GM18508 (cell line): ENCODE measurements around the gene HGF.
"Not testable (repeated sequence)": the region's sequence is repeated elsewhere in the genome, so short reads cannot be mapped to it uniquely, and the experiment has no call there.

ENCODE experiments used
- ATAC-seq: cut with Tn5 transposase; IDR thresholded peaks from one replicate; pipeline ENCODE4 v1.9.1; 2021; ENCODE audit warnings: moderate number of reproducible peaks; ENCODE audit not compliant: insufficient read depth, unreplicated experiment

HGF gene

GRCh38 chr7:81769891-81770727 lies at the start of gene HGF:
HGF (minus strand) TSS chr7:81770047; CDS start chr7:81769971, 76 bp downstream.
- no peak for ATAC-seq

GRCh38 chr7:81816312-81816711 lies 46.5 kb upstream of the HGF start:
- ATAC-seq: no peak

- ATAC-seq: peak; percentile 72
Observed at GRCh38 chr7:81812866-81813476, 43.1 kb upstream of the HGF start.

GRCh38 chr7:81811956-81812865 lies 42.4 kb upstream of the HGF start:
- peak; percentile 20 for ATAC-seq

- no peak for ATAC-seq
Observed at GRCh38 chr7:81810476-81811155, 40.8 kb upstream of the HGF start.

- ATAC-seq: not testable (repeated sequence)
Observed at GRCh38 chr7:81808310-81808709, 38.5 kb upstream of the HGF start.

- no peak for ATAC-seq
Observed at GRCh38 chr7:81803267-81803666, 33.4 kb upstream of the HGF start.

- ATAC-seq: no peak
Observed at GRCh38 chr7:81802251-81802650, 32.4 kb upstream of the HGF start.

- no peak for ATAC-seq
Observed at GRCh38 chr7:81801532-81801931, 31.7 kb upstream of the HGF start.

GRCh38 chr7:81791568-81792518 lies 22.0 kb upstream of the HGF start:
- no peak for ATAC-seq

- no peak for ATAC-seq
Observed at GRCh38 chr7:81790686-81791085, 20.8 kb upstream of the HGF start.

GRCh38 chr7:81790120-81790500 lies 20.3 kb upstream of the HGF start:
- no peak for ATAC-seq

- no peak for ATAC-seq
Observed at GRCh38 chr7:81789406-81790119, 19.7 kb upstream of the HGF start.

- ATAC-seq: no peak
Observed at GRCh38 chr7:81788246-81788645, 18.4 kb upstream of the HGF start.

GRCh38 chr7:81783818-81784217 lies 14.0 kb upstream of the HGF start:
- no peak for ATAC-seq

- ATAC-seq: no peak
Observed at GRCh38 chr7:81780914-81781693, 11.3 kb upstream of the HGF start.

- ATAC-seq: no peak
Observed at GRCh38 chr7:81779706-81780105, 9.9 kb upstream of the HGF start.

GRCh38 chr7:81777697-81778096 lies 7.8 kb upstream of the HGF start:
- ATAC-seq: no peak
